ENCODE measurements around the gene EFCAB6. TPM values are rescaled to one million over a fixed set of nuclear protein-coding genes. Genes with fewer than 3 reads are reported as not detected.

The EFCAB6 gene
- total RNA-seq, 1 donor: 0.86 TPM

- TF ChIP-seq CTCF (IDR thresholded peaks at IDR 0.05; ENCODE audit: insufficient read depth, low read depth, low read length): no peak
- H3K4me3 ChIP-seq (ENCODE audit: low read depth, low read length): no peak overlapping the region
- DNase-seq (ENCODE audit: low read depth): no peak
These were observed 183.9 kb downstream of the EFCAB6 start for GRCh38 chr22:43628250-43628649.

DNA sequence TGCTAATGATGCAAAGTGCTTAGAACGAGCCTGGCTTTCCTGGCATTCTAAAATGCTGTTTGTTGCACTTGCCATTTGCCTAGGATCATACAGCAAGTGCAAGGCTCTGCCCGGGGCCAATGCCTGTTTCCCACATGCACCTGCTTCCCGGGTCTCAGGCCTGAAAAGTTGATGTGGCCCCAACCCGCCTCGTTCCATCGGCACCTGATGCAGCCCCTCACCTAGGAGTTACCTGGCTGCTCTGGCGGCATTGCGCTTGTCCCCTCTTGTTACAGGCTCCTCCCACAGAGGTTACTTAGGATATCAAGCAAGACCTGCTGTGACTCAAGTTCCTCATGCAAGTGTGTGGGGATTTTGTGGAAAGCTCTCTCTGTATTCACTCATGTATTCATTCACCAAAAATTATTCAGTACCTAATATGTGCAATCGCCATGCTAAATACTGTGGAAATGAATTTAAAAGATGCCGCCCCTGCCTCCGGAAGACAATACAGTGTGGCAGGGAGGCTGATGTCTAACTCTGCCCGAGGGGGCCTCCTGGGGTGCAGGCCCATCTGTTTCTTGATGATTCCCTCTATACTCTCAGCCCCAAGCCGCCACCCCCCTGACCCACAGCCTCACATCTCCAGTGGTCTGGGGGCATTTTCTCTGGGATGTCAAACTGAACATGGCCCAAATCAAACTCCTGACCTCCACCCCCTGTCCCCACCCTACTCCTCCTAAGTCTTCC lies 184.5 kb downstream of the EFCAB6 start:
- DNase-seq (ENCODE audit: low read depth): no peak
- no peak overlapping the region for H3K4me3 ChIP-seq (ENCODE audit: low read depth, low read length)
- TF ChIP-seq CTCF (IDR thresholded peaks at IDR 0.05; ENCODE audit: insufficient read depth, low read depth, low read length): no peak

DNA sequence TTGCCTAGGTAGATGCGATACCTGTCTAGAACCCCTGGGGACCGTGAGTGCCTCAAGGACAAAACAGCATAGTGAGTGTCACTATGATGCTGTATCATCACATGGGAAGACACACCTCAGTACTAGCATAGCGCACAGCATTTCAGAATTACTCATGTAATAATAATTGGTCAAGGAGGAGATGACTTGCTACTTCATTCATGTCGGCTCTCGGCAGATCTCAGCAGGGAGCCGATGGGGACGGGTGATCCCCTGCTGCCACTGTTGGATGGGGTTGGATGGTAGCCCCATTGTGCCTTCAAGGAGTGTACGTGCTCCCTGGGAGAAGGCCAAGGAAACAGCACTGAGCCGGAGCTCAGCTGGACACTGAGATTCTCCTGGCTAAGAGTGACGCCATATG lies 186.9 kb downstream of the EFCAB6 start:
- DNase-seq (ENCODE audit: low read depth): no peak
- no peak for TF ChIP-seq CTCF (IDR thresholded peaks at IDR 0.05; ENCODE audit: insufficient read depth, low read depth, low read length)
- H3K4me3 ChIP-seq (ENCODE audit: low read depth, low read length): no peak overlapping the region

DNA sequence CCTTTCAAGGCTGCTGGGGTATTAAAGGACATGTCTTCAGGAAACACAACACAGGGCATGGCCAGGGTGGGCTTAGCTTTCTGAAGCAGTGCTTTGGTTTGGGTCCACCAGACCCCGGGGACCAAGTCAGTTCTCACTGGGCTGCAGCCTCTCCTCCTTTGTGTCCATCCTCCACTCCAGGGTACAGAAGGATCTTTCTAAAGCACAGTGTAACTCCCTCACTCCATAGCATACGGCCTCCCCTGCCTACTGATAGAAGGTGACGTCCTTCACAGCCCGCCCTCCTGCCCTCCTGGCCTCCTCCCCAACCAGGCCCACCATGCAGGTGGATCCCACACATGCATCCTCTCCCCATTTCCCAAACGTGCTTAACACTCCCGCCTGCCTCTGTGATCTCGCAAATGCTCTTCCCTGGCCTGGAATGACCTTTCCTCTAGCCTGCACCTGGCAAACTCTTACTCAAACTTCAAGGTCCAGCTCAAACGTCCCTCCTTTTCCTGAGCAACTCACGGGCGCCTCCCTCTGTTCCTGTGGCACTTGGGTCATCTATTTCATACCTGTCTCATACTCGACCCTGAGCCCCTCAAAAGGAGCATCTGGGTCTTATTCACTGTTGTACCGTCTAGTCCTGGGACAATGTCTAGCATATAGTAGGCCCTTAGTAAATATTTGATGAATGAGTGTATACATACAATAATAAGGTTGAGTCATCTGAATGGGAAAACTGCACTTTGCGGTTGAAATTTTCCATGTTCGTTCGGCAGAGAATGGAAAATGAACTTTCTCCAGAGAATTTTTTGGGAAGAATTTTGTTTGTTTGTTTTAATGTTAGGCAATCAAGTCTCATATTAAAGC lies 187.7 kb downstream of the EFCAB6 start:
- H3K4me3 ChIP-seq (ENCODE audit: low read depth, low read length): no peak overlapping the region
- no peak for TF ChIP-seq CTCF (IDR thresholded peaks at IDR 0.05; ENCODE audit: insufficient read depth, low read depth, low read length)
- DNase-seq (ENCODE audit: low read depth): no peak

GRCh38 chr22:43622886-43623285 lies 189.2 kb downstream of the EFCAB6 start:
- H3K4me3 ChIP-seq (ENCODE audit: low read depth, low read length): no peak overlapping the region
- DNase-seq (ENCODE audit: low read depth): no peak
- no peak for TF ChIP-seq CTCF (IDR thresholded peaks at IDR 0.05; ENCODE audit: insufficient read depth, low read depth, low read length)

DNA sequence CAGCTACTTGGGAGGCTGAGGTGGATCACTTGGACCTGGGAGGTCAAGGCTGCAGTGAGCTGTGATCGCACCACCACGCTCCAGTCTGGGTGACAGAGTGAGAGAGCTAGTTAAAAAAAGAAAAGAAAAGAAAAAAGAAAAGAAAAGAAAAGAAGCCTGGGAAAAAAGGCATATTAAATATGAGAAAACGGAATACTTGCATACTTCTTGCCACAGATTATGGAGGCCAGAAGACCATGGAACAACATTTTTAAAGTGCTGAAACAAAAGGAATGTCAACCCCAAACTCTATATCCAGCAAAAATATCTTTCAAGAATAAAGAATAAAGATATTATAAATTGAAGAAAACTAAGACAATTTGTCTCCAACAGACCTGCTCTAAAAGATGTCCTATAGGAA lies 191.9 kb downstream of the EFCAB6 start:
- no peak for TF ChIP-seq CTCF (IDR thresholded peaks at IDR 0.05; ENCODE audit: insufficient read depth, low read depth, low read length)
- no peak for DNase-seq (ENCODE audit: low read depth)
- no peak overlapping the region for H3K4me3 ChIP-seq (ENCODE audit: low read depth, low read length)

All from fibroblast of villous mesenchyme (primary cell).